ENCODE measurements around the gene DCTN2.

- TF ChIP-seq EZH2phosphoT487 (IDR thresholded peaks at IDR 0.05; ENCODE audit: insufficient read depth, low read depth) = no peak
- TF ChIP-seq EZH2 (IDR thresholded peaks at IDR 0.05; ENCODE audit: insufficient read depth, poor library complexity, severe bottlenecking) = no peak
Observed at GRCh38 chr12:57579677-57580465, 32.9 kb upstream of the DCTN2 start.
